Brain microvascular endothelial cell (primary cell): ENCODE measurements around the gene FGF12.
A peak's percentile ranks its signal among the peaks of the same experiment; 100 is the strongest.

Source experiments
- DNase-seq: peaks from one replicate; pipeline ENCODE4 v3.0.0-alpha.2; 2020
- H3K27ac ChIP-seq: fragments of 250-450 bp; sonication (Bioruptor Pico); 2 replicates; pipeline ENCODE4 v1.5.1; 2020; ENCODE audit warnings: mild to moderate bottlenecking, moderate library complexity
- H3K27me3 ChIP-seq: fragments of 250-450 bp; sonication (Bioruptor Pico); replicated peaks from 2 replicates; pipeline ENCODE4 v1.5.1; 2020; ENCODE audit warnings: mild to moderate bottlenecking
- H3K36me3 ChIP-seq: fragments of 250-450 bp; sonication (Bioruptor Pico); replicated peaks from 2 replicates; pipeline ENCODE4 v1.5.1; 2020; ENCODE audit warnings: mild to moderate bottlenecking
- H3K4me3 ChIP-seq: 2 replicates; pipeline ENCODE4 v1.5.1; 2011; ENCODE audit warnings: low read depth, mild to moderate bottlenecking, control low read depth, low read length, moderate library complexity
- CTCF ChIP-seq: IDR thresholded peaks from 2 replicates; pipeline ENCODE4 v1.5.1; 2011; ENCODE audit warnings: low read depth, mild to moderate bottlenecking, moderate library complexity, low read length, control low read depth, inconsistent platforms; ENCODE audit errors: missing control alignments
- in situ Hi-C: cut with HindIII; loops from 2 replicates; pipeline ENCODE4 v1.10.0; 2017; ENCODE audit warnings: low sequenced_read_pairs, low pct_ligation_motif_present

FGF12 gene

GRCh38 chr3:192092388-192093005, 634.8 kb downstream of the FGF12 start:
- H3K27ac ChIP-seq = no peak overlapping the region
- no peak overlapping the region for H3K4me3 ChIP-seq
- in situ Hi-C loops = no loop called here
- no peaks in the 10 kb centered on the region for H3K27me3 ChIP-seq
- no peaks in the 10 kb centered on the region for H3K36me3 ChIP-seq
- no peak for TF ChIP-seq CTCF
- DNase-seq = no peak

- Histone ChIP-seq H3K27me3 (no peaks in the 10 kb centered on the region), H3K36me3 (no peaks in the 10 kb centered on the region), H3K27ac (no peak overlapping the region), H3K4me3 (no peak overlapping the region)
- DNase-seq = no peak
- no peak for TF ChIP-seq CTCF
- in situ Hi-C loops = no loop called here
Measured at GRCh38 chr3:192091831-192092230, 635.5 kb downstream of the FGF12 start.

GRCh38 chr3:192090586-192090985, 636.8 kb downstream of the FGF12 start:
- DNase-seq = no peak
- Histone ChIP-seq H3K27ac (no peak overlapping the region), H3K4me3 (no peak overlapping the region), H3K36me3 (no peaks in the 10 kb centered on the region), H3K27me3 (no peaks in the 10 kb centered on the region)
- peak; percentile 33 for TF ChIP-seq CTCF
- in situ Hi-C loops = no loop called here
